Activated B cell treated with CpG ODN at 0.5 μM for 24 hours (primary cell): Measurements from ENCODE around the gene CCS. TPM values are rescaled to one million over a fixed set of nuclear protein-coding genes. Genes with fewer than 3 reads are reported as not detected.

Experiments used
- ATAC-seq: fragments of 200-7000 bp; cut with Tn5 transposase; one replicate; pipeline ENCODE4 v1.10.0; 2021; ENCODE audit warnings: low read depth, mild to moderate bottlenecking, moderate library complexity
- CTCF ChIA-PET: fragments of 350-600 bp; sonication (Branson Sonifier 250); formaldehyde crosslinking; loops from one replicate; lab custom pipeline; 2021; ENCODE audit warnings: antibody characterized with exemption; lab: Charles Lee
- POLR2A ChIA-PET: fragments of 350-600 bp; sonication (Branson Sonifier 250); formaldehyde crosslinking; loops from one replicate; lab custom pipeline; 2021; ENCODE audit warnings: antibody characterized with exemption; lab: Charles Lee
- DNase-seq: peaks from one replicate; pipeline ENCODE4 v3.0.0; 2022
- H3K27ac Mint-ChIP-seq: one replicate; pipeline ENCODE4 v1.8.0; 2020; ENCODE audit warnings: mixed read lengths
- H3K27me3 Mint-ChIP-seq: one replicate; pipeline ENCODE4 v1.8.0; 2021; ENCODE audit warnings: mixed read lengths
- H3K36me3 Mint-ChIP-seq: one replicate; pipeline ENCODE4 v1.8.0; 2021; ENCODE audit warnings: low read depth, mixed read lengths
- H3K4me1 Mint-ChIP-seq: one replicate; pipeline ENCODE4 v1.8.0; 2021; ENCODE audit warnings: mixed read lengths
- H3K4me3 Mint-ChIP-seq: one replicate; pipeline ENCODE4 v1.8.0; 2020; ENCODE audit warnings: mild to moderate bottlenecking, mixed read lengths
- H3K9me3 Mint-ChIP-seq: one replicate; pipeline ENCODE4 v1.8.0; 2020; ENCODE audit warnings: mixed read lengths
- intact Hi-C: fragments of 100-400 bp; cut with micrococcal nuclease; formaldehyde crosslinking; loops from one replicate; pipeline ENCODE4 v1.15.1; 2024
- total RNA-seq: library from RNA; stranded (reverse); gene quantifications from 2 replicates; pipeline ENCODE4 v1.2.3, GENCODE V29; 2022
- TF ChIP-seq, protein P1 (sequence below): fragments of 200-600 bp; IDR thresholded peaks from one replicate; pipeline ENCODE4 v1.8.0; 2022; ENCODE audit warnings: antibody characterized with exemption, mild to moderate bottlenecking

Gene CCS
- total RNA-seq, 1 donor from 2014 or later: 65.3 TPM

- TF ChIP-seq, protein P1, sequence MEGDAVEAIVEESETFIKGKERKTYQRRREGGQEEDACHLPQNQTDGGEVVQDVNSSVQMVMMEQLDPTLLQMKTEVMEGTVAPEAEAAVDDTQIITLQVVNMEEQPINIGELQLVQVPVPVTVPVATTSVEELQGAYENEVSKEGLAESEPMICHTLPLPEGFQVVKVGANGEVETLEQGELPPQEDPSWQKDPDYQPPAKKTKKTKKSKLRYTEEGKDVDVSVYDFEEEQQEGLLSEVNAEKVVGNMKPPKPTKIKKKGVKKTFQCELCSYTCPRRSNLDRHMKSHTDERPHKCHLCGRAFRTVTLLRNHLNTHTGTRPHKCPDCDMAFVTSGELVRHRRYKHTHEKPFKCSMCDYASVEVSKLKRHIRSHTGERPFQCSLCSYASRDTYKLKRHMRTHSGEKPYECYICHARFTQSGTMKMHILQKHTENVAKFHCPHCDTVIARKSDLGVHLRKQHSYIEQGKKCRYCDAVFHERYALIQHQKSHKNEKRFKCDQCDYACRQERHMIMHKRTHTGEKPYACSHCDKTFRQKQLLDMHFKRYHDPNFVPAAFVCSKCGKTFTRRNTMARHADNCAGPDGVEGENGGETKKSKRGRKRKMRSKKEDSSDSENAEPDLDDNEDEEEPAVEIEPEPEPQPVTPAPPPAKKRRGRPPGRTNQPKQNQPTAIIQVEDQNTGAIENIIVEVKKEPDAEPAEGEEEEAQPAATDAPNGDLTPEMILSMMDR: no peak
- no peaks in the 10 kb centered on the region for H3K36me3 Mint-ChIP-seq
- ChIA-PET POLR2A (no interaction called here), CTCF (no interaction called here)
- H3K4me3 Mint-ChIP-seq: no peak overlapping the region
- ATAC-seq: no peak
- no peaks in the 10 kb centered on the region for H3K9me3 Mint-ChIP-seq
- H3K27ac Mint-ChIP-seq: no peak overlapping the region
- H3K27me3 Mint-ChIP-seq: peaks cover 16% of the 10 kb centered on the region
- no peak for DNase-seq
- peaks cover 7% of the 10 kb centered on the region for H3K4me1 Mint-ChIP-seq
- intact Hi-C loops: no loop called here
Observed at GRCh38 chr11:66561178-66561974, 31.6 kb upstream of the CCS start.

- intact Hi-C loops: no loop called here
- H3K4me1 Mint-ChIP-seq: peaks cover 7% of the 10 kb centered on the region
- CTCF ChIA-PET: no interaction called here
- H3K36me3 Mint-ChIP-seq: no peaks in the 10 kb centered on the region
- TF ChIP-seq, protein P1: no peak
- H3K9me3 Mint-ChIP-seq: no peaks in the 10 kb centered on the region
- DNase-seq: no peak
- H3K27me3 Mint-ChIP-seq: peaks cover 16% of the 10 kb centered on the region
- H3K4me3 Mint-ChIP-seq: no peak overlapping the region
- POLR2A ChIA-PET: no interaction called here
- no peak overlapping the region for H3K27ac Mint-ChIP-seq
- ATAC-seq: no peak
Observed at GRCh38 chr11:66561975-66562248, 31.1 kb upstream of the CCS start.

- POLR2A ChIA-PET: interaction anchor here (0.5 kb wide), 1 partner anchor 97 kb away, joined by 8 read pairs; no protein-coding TSS in a partner anchor
- ATAC-seq: no peak
- H3K27me3 Mint-ChIP-seq: peaks cover 17% of the 10 kb centered on the region
- peaks cover 9% of the 10 kb centered on the region for H3K4me1 Mint-ChIP-seq
- intact Hi-C loops: no loop called here
- no peaks in the 10 kb centered on the region for H3K9me3 Mint-ChIP-seq
- CTCF ChIA-PET: no interaction called here
- H3K36me3 Mint-ChIP-seq: no peaks in the 10 kb centered on the region
- H3K4me3 Mint-ChIP-seq: no peak overlapping the region
- DNase-seq: no peak
- TF ChIP-seq, protein P1: no peak
- no peak overlapping the region for H3K27ac Mint-ChIP-seq
Observed at GRCh38 chr11:66562275-66562674, 30.7 kb upstream of the CCS start.

- ChIA-PET CTCF (no interaction called here), POLR2A (interaction anchor here (0.5 kb wide), 1 partner anchor 96 kb away, joined by 8 read pairs; no protein-coding TSS in a partner anchor)
- TF ChIP-seq, protein P1: no peak
- ATAC-seq (no peak), DNase-seq (no peak)
- no peak overlapping the region for H3K4me3 Mint-ChIP-seq
- peaks cover 15% of the 10 kb centered on the region for H3K4me1 Mint-ChIP-seq
- intact Hi-C loops: no loop called here
- H3K27ac Mint-ChIP-seq: no peak overlapping the region
- H3K27me3 Mint-ChIP-seq: peaks cover 16% of the 10 kb centered on the region
- H3K9me3 Mint-ChIP-seq: no peaks in the 10 kb centered on the region
- no peaks in the 10 kb centered on the region for H3K36me3 Mint-ChIP-seq
Observed at GRCh38 chr11:66562907-66563583, 29.9 kb upstream of the CCS start.

GRCh38 chr11:66563832-66564231, 29.2 kb upstream of the CCS start:
- no peaks in the 10 kb centered on the region for H3K9me3 Mint-ChIP-seq
- no peak overlapping the region for H3K4me3 Mint-ChIP-seq
- peaks cover 13% of the 10 kb centered on the region for H3K27me3 Mint-ChIP-seq
- no peaks in the 10 kb centered on the region for H3K36me3 Mint-ChIP-seq
- H3K4me1 Mint-ChIP-seq: peaks cover 17% of the 10 kb centered on the region
- no peak for DNase-seq
- H3K27ac Mint-ChIP-seq: no peak overlapping the region
- TF ChIP-seq, protein P1: no peak
- ChIA-PET CTCF (no interaction called here), POLR2A (no interaction called here)
- intact Hi-C loops: no loop called here
- ATAC-seq: no peak
